KBM-7 (cell line): ENCODE results near the gene FCHSD2.
"Not testable (repeated sequence)": the region's sequence is repeated elsewhere in the genome, so short reads cannot be mapped to it uniquely, and the experiment has no call there.

ENCODE experiments used
- DNase-seq: peaks from one replicate; pipeline ENCODE4 v3.0.0-alpha.2; 2015
- in situ Hi-C: fragments of 300-500 bp; cut with MboI; formaldehyde crosslinking; loops from 2 replicates; pipeline ENCODE4 v1.14.3; 2020; ENCODE audit warnings: low sequenced_read_pairs, low pct_unique_long_range_greater_than_20kb, mixed read lengths

The FCHSD2 gene

DNA sequence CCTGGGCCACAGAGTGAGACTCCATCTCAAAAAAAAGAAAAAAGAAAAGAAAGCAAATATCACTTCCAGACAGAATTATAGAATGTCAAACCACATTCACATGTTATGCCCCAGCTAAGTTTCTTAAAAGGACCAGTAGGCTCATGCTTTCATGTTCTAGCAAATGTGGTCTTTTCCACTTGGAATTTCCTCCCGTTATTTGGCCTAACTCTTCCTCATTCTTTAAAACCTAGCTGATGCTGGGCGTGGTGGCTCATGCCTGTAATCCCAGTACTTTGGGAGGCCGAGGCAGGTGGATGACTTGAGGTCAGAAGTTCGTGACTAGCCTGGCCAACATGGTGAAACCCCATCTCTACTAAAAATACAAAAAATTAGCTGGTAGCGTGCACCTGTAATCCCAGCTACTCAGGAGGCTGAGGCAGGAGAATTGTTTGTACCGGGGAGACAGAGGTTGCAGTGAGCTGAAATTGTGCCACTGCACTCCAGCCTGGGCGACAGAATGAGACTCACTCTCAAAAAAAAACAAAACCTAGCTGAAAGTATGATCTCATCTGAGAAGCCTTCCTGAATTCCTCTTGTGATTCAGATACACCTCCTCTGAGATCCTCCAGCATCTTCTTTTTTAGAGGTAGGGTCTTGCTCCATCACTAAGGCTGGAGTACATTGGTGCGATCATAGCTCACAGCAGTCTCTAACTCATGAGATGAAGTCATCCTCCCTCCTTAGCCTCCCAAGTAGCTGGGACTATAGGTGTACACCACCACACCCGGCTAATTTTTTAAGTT lies 50.4 kb downstream of the FCHSD2 start:
- in situ Hi-C loops, result no loop called here
- no peak for DNase-seq

DNA sequence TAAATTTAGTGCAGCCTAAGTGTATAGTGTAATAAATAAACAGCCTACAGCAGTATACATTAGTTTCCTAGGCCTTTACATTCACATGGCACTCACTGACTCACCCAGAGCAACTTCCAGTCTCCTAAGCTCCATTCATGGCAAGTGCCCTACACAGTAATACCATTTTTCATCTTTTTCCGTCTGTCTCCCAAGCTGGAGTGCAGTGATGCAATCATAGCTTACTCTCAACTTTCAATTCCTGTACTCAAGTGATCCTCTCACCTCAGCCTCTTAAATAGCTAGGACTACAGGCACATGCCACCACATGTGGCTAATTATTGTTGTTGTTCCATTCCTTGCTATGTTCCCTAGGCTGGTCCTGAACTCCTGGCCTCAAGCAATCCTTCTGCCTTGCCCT lies 54.4 kb downstream of the FCHSD2 start:
- in situ Hi-C loops, result no loop called here
- peak; percentile 19 for DNase-seq

DNA sequence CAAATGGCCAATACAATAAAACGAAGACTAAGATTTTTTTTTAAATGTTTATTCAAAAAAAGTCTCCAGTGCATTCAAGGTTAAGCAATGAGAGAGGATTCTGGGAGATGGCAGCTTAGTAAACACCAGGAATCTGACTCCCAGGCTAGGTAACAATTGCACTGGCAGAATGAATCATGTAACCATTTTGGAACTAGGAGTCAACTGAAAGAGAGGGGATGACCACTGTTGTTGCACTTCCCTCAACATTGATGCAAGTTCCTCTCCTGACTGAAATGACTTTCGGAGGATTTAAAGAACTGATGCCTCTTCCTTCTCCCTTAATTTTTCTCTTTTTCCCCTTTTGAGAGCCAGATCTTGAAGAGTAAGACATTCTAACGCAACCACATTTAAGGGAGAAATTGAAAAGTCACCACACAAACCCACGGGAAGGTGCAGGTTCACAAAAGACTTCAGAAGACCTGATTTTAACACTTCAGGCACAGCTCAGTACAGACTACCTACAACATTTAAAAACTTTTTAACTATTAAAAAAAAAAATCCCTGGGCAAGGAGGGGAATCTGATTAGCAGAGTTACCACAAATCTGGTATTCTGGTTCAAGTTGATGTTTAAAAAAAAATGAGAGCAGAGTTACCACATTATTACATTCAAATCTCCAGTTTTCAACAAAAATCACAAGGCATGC lies 56.8 kb downstream of the FCHSD2 start:
- peak; percentile 34 for DNase-seq
- in situ Hi-C loops, result no loop called here

DNA sequence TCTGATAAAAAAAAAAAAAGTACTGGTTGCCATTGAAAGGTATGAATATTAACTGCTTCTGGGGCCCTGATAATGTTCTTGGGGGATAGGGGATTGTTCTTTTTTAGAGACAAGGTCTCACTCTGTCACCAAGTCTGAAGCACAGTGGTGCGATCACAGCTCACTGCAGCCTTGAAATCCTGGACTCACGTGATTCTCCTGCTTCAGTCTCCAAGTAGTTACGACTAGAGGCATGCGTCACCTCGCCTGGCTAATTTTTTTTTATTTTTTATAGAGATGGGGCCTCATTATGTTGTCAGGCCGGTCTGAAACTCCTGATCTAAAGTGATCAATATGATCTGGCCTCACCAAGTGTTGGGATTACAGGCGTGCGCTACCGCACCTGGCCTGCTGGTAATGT lies 63.5 kb downstream of the FCHSD2 start:
- in situ Hi-C loops, result no loop called here
- no peak for DNase-seq

DNA sequence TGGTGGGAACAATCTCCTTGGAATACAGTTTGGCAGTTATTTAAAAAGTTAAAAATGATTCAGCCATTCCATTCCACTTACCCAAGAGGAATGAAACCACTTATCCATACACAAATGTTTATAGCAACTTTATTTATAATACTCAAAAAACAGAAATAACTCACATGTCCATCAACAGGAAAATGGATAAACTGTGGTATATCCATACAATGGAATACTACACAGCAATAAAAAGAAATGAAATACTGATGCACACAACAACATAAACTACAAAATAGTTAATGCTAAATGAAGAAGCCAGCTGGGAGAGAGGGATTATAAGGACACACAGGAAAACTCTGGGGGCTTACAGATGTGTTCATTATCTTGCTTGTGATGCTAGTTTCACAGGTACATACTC lies 64.7 kb downstream of the FCHSD2 start:
- in situ Hi-C loops, result no loop called here

DNA sequence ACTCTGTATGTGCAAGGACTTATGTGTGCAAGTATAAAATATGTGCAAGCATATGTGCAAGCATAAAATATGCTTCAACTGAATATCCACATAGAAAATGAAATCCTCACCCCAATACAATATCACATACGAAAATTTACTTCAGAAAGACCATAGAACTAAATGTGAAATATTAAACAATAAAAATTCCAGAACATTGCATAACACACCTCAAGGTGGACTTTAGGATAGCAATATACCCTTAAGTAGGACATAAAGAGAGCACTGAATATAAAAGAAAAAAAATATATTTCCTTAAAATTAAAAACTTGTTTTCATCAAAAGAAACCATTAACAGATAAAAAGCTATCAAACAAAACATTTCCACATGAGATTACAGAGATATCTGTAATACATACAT lies 67.8 kb downstream of the FCHSD2 start:
- DNase-seq, result no peak
- in situ Hi-C loops, result no loop called here

More for the DNA sequence above, 64.7 kb downstream of the FCHSD2 start:
- no peak for DNase-seq

DNA sequence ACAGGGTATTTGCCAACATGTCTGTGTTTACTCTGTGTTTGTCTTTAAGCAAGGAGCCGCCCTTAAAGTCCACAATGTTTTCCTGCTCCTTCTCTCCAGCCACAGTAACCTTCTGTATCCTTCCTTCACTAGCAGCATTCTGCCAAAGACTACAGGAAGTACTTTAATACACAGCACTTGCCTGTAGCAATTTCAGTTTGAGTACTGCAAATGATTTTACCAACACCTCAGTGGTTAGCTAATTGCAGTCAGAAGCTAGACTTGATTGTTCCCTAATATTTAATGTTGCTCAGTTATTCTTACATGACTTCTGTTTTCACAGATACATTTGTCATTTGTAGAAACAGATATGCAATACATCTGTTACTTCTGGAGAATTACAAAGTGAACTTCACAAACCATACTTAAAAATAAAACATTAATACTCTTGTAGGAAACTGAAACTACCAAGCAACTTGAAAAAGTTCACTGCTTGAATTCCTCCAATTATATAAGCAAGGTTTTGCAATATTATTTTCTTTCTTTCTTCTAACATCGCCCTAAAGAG lies 69.1 kb downstream of the FCHSD2 start:
- DNase-seq, result peak; percentile 47
- in situ Hi-C loops, result no loop called here

DNA sequence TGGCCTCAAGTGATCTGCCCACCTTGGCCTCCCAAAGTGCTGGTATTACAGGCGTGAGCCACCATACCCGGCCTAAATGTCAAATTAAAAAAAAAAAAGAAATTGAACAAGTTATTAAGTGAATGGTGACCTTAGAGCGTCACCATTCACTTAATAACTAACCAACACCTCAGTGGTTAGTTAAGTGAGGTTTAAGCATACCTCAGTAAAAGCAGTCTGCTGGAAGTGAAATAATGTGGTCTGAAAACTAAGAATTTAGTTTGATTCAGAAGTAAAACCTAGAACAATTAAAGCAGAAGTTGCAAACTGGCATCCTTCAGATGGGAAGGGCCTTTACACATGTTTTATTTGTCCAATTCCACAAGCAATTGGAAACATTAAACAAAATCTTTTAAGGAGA lies 71.5 kb downstream of the FCHSD2 start:
- in situ Hi-C loops, result no loop called here
- no peak for DNase-seq

DNA sequence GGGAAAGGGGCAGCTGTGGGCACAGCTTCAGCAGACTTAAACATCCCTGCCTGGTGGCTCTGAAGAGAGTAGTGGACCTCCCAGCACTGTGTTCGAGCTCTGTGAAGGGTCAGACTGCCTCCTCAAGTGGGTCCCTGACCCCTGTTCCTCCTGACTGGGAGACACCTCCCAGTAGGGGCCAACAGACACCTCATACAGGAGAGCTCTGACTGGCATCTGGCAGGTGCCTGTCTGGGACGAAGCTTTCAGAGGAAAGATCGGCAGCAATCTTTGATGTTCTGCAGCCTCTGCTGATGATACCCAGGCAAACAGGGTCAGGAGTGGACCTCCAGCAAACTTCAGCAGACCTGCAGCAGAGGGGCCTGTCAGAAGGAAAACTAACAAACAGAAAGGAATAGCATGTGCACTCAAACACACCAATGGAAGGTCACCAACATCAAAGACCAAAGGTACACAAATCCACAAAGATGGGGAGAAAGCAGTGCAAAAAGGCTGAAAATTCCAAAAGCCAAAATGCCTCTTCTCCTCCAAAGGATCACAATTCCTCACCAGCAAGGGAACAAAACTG lies 80.2 kb downstream of the FCHSD2 start:
- DNase-seq, in situ Hi-C loops: not testable (repeated sequence)

DNA sequence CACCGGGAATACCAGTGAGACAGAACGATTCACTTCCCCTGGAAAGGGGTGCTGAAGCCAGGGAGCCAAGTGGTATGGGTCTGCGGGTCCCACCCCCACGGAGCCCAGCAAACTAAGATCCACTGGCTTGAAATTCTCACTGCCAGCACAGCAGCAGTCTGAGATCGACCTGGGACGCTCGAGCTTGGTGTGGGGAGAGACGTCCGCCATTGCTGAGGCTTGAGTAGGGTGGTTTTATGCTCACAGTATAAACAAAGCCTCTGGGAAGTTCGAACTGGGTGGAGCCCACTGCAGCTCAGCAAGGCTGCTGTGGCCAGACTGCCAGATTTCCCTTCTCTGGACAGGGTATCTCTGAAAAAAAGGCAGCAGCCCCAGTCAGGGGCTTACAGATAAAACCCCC lies 80.7 kb downstream of the FCHSD2 start:
- in situ Hi-C loops, DNase-seq: not testable (repeated sequence)

DNA sequence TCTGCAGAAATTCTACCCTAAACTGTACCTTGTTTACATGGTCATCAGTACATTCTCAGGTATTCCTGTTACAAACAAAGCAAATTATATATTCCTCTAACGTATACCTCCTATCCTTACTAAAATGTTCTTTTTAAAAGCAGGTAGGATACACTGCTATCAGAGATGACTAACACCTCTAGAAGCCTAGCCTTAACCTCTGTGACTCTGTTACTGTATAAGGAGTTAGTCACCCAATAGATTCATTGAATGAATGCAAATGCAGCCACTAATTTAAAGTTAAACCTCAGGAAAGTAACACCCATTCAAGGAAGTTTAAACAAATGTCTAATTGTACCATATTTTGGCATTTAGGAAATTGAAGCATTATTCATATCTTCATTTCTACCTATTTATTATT lies 82.2 kb downstream of the FCHSD2 start:
- in situ Hi-C loops, result no loop called here
- no peak for DNase-seq

DNA sequence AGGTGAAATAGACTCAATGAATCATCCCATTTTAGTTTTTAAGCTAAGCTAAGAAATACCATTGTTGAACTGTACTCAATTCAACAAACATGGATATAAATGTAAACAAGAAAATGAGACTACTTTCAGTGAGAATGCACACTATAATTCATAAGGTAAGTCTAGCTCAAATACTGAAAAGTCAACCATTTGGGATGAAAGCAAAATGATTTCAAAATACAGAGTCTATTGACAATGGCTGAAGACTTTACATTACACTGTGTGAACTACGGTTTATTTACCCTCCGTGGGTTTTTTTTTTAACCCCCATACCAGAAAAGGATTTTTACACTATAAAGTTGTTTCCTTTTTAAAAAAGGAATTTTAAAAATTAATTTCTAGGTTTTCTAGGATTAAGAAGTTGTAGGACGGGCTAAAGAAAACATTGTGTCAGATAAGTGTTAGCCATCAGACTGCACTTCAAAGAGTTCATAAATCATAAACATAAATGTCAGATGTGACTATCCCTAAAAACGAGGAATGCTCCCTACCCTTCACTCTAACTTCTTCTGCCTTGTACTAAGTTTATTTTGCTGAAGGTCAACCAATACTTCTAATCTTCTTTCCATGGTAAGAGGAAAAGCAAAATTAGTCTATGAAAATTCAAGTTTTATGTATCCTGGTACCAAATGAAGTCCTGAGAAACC lies 83.0 kb downstream of the FCHSD2 start:
- in situ Hi-C loops, result no loop called here
- no peak for DNase-seq

DNA sequence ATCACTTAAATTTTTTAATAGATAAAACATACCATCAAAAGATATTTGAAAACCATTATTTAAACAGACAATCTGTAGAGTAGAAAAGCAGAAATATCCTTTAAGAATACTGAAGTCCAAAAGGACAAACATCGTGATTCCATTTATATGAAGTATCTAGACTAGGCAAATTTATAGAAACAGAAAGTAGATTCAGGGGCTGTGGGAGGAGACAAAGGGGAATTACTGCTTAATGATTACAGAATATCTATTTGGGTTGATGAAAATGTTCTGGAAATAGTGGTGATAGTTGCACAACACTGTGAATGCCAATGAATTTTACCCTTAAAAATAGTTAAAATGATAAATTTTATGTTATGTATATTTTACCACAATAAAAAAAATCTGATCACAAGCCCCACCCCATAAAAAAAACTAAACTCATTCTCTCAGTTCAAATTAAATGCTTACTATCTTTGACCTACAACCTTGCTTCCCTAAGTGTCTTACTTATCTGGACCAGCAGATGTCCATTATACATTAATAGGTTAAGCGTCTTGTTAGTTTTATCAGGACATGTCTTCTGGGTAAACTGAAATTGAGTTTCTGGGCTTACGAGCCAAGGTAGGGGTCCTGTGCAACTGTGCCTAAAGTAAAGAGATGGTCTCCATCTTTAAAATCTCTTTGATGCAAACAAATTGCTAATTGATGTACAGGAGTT lies 86.3 kb downstream of the FCHSD2 start:
- DNase-seq, result no peak
- in situ Hi-C loops, result no loop called here

DNA sequence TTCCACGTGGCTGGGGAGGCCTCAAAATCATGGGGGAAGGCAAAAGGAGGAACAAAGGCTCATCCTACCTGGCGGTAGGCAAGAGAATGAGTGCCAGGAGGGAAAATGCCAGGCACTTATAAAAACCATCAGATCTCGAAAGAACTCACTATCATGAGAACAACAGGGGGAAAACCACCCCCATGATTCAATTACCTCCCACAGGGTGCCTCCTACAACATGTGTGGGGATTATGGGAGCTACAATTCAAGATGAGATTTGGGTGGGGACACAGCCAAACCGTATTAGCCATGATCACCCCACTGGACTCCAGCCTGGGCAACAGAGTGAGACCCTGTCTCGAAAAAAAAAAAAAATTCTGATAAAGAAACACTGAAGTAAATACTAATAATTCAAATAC lies 87.1 kb downstream of the FCHSD2 start:
- DNase-seq, result no peak
- in situ Hi-C loops, result no loop called here

DNA sequence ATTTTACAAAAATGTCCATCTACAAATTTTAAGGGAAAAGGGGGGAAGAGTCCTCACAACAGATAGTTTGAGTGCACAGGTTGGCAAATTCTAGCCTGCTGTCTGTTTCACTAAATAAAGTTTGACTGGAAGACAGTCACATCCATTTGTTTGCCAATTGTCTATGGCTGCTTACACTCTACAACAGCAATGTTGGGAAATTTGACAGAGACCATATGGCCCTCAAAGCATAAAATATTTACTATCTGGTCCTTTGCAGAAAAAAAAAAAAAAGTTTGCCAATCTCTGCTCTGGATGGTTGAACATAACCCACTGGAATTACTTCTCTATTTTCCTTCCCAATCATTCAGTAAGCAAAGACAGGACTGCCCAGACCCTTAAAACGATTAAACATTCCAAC lies 88.2 kb downstream of the FCHSD2 start:
- DNase-seq, result no peak
- in situ Hi-C loops, result no loop called here

DNA sequence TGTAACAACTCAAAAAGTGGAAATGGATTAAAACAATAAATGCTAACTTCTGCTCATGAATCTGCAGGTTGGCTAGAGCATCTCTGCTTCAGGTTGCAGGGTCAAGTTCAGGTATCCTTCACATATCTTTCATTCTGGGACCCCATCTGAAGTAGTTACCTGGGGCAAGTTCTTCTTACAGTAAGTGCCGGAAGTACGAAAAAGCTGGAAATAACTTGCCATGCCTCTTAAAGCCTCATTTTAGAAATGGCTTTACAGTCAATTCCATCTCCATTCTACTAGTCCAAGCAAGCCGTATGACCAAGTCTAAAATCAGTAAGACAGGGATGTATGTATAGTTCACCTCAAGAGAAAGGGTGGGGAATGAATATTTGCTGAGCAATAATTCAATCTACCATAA lies 93.7 kb downstream of the FCHSD2 start:
- DNase-seq, result no peak
- in situ Hi-C loops, result no loop called here

DNA sequence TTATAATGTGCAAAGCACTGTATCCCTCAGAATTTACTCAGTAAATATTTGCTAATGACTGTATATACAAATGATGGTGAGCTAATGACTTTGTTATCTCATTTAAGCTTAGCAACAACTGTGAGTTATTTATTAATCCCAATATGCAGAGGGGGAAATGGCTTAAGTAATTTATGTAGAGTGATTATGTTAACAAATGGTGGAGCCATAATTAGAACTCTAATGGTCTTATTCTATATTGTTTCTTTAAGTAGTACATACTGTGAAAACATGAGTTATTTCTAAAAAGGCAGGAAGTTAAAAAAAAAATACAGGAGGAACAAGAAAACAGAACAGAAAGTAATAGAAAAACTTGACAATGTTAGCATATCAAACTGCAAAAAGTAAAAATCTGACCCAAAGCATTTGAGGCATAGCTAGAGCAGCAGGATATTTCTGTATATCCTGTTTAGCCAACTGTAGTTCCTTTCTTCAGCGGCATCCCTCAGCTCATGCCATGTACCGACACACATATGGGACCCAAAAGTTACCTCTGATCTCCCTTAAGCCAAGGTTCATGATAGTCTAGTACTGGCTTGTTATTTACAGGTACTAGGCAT lies 94.2 kb downstream of the FCHSD2 start:
- DNase-seq, result no peak
- in situ Hi-C loops, result no loop called here

DNA sequence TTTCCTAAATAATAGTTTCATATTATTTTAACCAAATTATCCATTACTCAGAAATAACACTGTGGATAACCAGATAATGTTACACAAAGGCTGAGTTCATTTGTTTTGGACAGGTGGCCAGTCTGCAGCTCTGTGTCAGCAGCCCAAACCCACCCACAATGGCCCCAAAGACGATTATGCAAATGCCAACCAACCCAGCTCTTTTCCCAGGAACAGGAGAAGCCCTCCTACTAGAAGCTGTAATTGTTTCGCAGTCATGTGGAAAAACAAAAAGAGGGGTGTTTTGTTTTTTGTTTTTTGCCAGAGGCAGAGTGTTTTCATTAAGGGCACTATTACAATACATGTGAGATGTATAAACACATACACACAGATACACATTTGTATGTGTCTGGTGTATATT lies 102.1 kb downstream of the FCHSD2 start:
- in situ Hi-C loops, result no loop called here
- DNase-seq, result no peak

DNA sequence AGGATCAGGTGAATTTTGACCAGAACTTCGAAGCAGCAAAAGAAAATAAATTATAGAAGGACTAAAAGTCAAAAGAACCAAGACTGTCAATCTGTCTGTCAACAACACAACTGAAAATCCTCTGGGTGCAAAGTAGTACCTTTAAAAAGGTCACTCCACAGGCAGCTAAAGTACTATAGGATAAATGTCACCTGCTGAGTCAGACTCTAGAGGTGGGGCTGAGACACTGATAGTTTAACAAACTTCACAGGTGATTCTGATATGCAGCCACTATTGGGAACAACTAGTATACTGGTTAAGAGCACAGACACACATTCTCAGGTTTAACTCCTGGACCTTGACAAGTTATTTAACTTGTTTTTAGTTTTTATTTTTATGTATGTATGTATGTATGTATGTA lies 107.3 kb downstream of the FCHSD2 start:
- DNase-seq, result no peak
- in situ Hi-C loops, result no loop called here
